Superior temporal gyrus (tissue), 1 donor: ENCODE measurements around the gene LMX1B.
A peak's percentile ranks its signal among the peaks of the same experiment; 100 is the strongest.
"Not testable (repeated sequence)": the region's sequence is repeated elsewhere in the genome, so short reads cannot be mapped to it uniquely, and the experiment has no call there.

Source experiments
- DNase-seq: peaks from one replicate; pipeline ENCODE4 v3.0.0-alpha.2; 2016; ENCODE audit errors: extremely low spot score

The LMX1B gene

DNA sequence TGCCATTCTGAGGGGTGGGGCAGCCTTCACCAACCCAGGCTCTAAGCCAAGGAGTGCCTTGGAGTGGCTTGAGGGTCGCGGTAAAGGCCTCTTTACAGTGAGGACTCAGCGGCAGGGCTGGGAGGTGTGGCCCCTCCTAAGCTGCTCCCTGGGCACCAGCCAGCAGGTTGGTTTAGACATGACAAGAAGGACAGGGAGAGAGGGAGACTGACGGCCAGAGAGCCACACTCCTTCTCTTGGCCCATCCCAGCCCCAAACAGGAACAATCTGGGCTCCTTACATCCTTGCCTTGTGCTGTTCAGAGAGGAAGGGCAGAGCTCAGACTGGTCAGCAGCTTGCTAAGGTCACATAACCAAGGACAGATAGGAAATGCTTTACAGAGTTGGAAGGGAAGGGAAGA, 94.5 kb downstream of the LMX1B start:
- no peak for DNase-seq

DNA sequence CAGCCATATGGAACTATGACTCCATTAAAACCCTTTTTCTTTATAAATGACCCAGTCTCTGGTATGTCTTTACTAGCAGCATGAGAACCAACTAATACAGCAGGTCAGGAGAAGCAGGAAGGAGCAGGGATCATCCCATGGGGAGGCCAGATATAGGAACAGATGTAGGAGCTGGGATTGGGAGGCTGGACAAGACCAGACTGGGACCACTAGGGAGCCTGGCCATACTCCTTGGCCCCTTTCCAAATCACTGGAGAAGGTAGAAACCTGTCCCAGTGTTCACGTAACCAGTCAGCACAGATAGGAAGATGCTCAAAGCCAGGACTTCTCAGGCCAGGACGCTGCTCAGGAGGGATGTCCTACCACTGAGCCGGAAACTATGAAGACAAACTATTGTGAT, 95.5 kb downstream of the LMX1B start:
- no peak for DNase-seq

DNA sequence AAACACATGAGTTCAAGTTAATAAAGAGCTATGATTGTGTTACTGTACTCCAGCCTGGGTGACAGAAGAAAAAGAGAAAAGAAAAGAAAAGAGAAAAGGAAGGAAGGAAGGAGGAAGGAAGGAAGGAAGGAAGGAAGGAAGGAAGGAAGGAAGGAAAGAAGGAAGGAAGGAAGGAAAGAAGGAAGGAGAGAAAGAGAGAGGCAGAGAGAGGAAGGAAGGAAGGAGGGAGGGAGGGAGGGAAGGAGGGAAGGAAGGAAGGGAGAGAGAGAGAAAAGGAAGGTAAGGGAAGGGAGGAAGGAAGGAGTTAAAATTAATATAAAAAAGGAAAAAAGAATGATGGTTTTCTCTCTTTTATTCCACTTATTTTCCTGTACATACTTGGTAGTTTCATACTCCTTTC, 101.7 kb downstream of the LMX1B start:
- no peak for DNase-seq

DNA sequence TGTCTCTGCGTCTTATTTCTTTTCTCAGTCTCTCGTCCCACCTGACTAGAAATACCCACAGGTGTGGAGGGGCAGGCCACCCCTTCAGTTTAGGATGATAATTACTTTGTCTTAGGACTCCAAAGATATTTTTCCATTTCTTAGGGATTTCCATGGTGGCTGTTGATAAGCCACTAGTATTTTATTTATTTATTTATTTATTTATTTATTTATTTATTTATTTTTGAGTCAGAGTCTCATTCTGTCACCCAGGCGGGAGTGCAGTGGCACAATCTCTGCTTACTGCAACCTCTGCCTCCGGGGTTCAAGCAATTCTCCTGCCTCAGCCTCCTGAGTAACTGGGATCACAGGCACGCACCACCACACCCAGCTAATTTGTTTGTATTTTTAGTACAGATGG, 103.7 kb downstream of the LMX1B start:
- DNase-seq, result not testable (repeated sequence)

DNA sequence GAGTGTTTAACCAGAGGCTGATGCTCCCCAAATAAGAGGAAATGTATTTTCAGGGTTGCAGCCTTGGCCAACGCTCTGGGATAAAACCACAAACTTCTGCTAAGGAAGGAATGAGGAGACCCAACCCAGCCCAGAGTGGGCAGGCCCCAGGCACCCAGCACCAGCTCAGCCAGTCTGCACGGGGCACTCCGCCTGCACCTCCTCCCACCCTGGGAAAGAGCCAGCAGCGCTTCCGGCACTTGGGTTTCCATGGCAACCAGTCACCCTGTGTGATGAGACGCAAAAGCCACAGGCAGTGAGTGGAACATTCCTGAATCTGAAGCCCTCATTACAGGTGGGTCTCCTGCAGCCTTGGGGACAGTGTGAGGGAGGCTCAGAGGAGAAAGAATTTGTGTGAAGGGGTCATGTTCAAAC, 105.9 kb downstream of the LMX1B start:
- peak; percentile 72 for DNase-seq

DNA sequence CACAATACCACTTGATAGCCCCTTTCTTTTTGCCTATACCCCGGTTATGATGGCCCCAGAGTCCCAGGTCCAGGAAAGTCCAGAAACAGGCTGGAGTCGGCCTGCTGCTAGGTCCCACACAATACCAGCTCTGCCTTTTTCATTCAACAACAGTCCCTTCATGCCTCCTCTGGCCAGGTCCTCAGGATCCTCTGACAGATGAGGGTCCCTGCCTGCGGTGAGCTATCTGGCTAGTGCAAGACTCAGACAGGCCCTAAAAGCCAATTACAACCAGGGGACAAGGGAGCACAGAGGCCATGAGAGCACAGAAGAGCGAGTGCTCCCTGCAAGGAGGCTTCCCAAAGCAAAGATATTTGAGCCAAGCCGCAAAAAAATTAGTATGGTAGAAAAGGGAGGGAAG, 106.3 kb downstream of the LMX1B start:
- DNase-seq, result no peak

DNA sequence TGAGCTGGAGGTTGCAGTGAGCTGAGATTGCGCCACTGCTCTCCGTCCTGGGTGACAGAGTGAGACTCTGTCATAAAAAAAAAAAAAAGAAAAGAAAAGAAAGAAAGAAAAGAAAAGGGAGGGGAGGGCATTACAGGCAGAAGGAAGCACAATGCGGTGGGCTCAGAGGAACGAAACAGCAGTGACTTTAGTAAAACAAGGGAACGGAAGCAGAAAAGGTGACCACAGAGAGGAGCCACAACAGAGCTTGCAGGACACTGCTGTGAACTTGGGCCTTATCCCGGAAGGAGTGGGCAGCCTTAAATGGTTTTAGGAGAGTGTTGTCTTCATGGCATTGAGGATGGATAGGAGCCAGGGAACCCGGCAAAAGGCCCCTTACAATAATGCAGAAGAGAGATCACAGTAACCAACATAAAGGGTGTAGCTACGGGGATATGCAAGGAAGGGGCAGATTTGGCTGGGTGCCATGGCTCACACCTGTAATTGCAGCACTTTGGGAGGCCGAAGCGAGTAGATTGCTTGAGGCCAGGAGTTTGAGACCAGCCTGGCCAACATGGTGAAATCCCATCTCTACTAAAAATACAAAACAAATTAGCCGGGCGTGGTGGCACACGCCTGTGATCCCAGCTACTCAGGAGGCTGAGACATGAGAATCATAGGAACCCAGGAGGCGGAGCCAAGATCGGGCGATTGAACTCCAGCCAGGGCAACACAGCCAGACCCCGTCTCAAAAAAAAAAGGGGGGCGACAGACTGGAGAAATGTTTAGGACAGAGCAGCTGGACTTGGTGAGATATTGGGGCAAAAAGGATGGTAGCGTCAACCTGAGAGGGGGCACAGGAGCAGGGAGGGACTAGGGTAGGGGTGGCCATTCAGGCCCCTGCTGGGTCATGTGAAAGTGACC, 107.2 kb downstream of the LMX1B start:
- DNase-seq, result no peak

DNA sequence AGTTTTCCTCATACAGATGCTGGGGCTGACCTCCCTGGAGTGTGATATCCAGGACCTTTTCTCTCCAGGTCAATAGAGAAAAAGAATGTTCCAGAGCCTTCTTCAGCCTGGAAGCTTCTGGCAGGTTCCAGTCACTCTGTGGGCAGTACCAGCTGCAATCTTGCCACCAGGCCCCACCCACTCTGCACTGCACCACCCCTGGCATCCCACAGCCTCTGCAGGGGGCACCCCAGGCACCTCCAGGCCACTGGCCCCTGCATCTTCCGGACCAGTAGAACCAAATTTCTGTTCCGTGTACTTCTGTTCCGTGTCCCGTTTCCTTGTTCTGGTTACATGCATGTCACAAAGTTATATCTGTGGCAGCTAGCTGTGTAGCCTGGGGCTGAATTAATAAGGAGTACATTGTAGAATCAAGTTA, 107.8 kb downstream of the LMX1B start:
- DNase-seq, result no peak

DNA sequence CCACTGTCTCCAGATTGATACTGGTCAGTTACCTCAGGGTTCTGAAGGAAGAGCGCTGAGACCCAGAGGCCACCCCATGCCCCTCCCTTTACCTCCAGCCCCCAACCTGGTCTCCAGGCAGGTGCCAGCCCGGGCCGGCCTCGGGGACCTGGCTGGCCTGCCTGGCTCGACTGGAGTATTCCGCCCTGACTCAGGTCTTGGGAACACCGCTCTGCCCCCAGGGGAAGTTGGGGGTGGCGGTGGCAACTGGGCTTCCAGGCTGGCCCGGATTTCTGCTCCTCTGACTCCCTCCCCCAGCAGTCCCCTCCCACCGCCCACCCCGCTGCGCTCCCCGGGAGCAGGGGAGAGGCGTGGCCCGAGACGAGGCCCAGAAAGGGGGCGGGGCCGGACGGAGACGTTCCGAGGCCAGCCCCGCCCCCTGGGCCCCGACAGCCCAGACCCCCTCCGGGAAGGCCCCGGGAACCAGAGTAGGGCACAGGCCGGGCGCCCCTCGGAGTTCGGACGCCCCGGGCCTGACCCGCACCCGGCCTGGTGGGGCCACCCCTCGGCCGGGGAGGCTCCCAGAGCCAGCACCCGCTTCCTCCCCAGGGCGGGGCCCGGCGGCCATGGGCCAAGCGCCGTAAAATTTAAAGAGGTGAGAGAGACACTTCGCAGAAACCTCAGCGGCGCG, 108.7 kb downstream of the LMX1B start:
- DNase-seq, result no peak

DNA sequence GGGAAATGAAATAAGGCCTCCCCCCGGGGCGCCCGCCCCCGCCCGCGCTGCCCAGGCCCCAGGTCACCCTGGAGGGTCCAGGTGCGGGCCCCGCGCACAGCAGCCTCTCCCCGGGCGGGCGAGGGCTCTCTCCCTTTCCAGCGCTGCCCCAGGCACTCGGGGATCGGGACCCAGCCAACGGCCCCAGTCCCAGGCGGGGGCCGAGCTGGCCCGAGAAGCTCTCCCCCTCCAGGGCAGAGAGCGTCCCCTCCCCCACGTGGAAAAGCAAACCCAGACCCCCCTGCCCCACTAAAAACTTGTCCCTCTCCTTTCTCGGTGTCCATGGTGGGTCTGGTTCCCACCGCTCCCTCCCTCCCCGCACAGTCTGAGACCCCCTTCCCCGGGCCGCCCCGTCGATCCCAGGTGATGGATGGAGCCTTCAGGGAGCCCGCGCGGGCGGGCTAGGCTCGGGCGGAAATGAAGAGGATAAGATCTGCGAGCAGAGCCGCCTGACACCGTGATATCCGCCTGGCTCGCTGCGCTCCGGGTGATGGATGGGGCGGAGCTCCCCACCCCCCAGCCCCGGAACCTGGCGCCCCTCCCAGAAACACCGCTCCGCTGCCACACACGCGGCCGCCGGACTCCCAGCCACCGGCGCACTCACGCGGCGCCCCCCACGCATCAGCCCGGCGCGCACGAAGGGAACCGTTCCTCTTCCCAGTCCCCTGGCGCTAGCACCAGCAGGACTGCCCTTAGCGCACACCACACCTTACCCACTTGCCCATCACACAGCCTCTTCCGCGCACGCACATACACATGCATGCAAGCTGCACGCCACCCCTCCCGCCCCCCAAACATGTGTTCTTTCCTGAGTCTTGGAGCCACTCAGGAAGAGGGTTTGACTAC, 109.4 kb downstream of the LMX1B start:
- no peak for DNase-seq

DNA sequence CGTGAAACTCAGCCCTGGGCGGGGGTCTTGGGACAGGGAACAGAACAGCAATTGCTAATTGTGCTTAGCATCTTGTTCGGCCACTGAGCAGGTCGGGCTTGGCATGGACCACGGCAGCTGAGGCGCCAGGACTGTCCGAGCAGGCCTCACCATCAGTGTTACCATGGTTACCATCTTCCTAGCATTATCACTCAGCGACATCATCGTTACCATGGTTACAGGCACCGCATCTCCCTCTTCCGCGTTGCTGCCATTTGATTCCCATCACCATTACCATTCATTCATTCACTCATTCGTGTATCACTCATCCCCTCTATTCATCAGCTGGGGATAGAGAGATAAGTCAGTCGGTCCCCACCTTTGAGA, 110.1 kb downstream of the LMX1B start:
- peak; percentile 69 for DNase-seq

DNA sequence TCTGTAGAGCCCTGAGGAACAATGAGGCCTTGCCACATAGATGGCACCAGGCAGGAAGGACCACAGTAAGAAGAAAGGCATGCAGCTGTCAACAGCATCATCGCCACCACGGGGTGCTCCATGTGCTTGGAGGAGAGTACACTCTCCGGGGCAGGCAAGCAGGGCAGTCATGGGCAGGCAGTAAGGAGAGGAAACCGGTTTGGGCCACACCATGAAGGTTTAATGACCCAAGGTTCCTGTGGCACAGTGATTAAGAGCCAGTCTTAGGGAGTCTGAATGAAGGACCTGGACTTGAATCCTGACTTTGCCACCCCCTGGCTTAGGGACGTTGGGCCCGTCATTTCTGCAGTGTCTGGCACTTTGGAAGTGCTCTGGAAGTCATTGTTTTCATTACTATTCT, 110.5 kb downstream of the LMX1B start:
- no peak for DNase-seq

DNA sequence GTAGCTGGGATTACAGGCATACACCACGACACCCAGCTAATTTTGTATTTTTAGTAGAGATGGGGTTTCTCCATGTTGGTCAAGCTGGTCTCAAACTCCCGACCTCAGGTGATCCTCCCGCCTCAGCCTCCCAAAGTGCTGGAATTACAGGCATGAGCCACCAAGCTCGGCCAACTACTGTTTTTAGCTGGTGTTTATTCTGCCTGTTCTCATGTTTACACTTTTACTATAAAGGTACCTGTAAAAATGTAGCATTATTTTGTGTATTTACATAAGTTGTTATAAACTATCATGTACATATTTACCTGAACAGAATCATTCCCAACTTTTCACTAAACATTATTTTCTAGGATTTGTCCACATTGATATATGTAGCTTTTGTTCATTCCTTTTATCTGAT, 111.8 kb downstream of the LMX1B start:
- DNase-seq, result not testable (repeated sequence)

DNA sequence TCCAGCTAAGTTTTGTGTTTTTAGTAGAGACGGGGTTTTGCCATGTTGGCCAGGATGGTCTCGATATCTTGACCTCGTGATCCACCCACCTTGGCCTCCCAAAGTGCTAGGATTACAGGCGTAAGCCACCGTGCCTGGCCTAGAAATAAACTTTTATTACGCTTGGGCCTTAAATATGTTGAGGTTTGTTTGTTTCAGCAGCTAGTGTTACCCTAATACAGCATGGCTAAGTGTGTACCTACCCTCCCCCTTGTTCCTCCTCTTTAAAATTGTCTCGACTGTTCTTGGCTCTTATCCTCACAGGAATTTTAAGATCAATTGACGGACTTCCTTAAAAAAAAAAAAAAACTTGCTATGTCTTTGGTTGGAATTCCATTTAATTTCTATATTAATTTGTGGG, 114.5 kb downstream of the LMX1B start:
- DNase-seq, result not testable (repeated sequence)

DNA sequence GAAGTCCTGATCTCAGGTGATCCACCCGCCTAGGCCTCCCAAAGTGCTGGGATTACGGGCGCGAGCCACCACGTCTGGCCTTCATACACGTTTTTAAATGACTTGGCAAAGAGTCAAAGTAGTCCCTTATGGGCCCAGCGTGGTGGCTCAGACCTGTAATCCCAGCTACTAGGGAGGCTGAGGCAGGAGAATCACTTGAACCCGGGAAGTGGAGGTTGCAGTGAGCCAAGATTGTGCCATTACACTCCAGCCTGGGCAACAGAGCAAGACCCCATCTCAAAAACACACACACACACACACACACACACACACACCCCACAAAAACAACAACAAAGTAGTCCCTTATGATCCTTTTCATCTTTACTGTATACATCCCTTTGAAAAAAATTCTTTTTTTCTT, 116.9 kb downstream of the LMX1B start:
- DNase-seq, result not testable (repeated sequence)

DNA sequence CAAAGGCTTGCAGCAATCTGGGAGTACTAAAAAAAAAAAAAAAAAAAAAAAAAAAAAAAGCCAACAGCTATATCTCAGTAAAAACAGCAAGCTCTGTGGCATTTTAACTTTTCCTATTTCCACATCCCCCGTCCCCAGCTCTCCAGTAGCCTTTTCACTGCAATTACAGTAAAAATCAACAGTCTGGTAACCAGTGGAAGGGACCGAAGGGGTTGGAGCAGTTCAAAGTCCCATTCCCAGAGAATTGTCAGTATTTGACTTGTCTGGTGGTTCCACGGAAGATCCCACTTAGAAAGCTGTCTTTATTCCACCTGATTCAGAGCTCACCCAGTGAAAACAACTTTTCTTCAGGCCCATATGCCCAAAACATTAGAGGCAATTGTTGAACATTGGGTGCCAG, 119.3 kb downstream of the LMX1B start:
- no peak for DNase-seq

DNA sequence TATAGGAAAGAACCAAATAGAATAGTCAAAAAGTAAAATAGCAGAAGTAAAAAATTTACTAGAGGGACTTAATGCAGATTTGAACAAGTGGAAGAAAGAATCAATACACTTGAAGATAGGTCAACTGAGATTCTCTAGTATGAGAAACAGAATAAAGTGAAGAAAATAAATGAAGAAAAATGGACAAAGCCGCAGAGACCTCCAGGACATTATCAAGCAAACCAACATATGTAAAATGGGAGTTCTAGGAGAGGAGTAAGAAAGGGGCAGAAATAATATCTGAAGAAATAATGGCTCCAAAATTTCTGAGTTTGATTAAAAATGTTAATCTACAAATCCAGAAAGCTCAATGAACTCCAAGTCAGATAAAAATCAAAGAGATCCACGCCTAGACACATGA, 121.1 kb downstream of the LMX1B start:
- no peak for DNase-seq

DNA sequence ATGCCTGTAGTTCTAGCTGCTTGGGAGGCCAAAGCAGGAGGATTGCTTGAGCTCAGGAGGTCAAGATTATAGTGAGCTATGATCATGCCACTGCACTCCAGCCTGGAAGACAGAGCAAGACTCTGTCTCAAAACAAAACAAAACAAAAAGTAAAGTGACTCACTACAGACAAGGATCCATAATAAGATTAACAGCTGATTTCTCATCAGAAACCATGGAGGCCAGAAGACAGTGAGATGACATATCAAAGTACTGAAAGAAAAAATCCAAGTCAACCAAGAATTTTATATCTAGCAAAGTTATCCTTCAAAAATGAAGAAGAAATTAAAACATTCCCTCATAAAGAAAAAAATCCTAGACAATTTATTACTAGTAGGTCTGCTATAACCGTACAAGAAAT, 121.8 kb downstream of the LMX1B start:
- DNase-seq, result no peak

DNA sequence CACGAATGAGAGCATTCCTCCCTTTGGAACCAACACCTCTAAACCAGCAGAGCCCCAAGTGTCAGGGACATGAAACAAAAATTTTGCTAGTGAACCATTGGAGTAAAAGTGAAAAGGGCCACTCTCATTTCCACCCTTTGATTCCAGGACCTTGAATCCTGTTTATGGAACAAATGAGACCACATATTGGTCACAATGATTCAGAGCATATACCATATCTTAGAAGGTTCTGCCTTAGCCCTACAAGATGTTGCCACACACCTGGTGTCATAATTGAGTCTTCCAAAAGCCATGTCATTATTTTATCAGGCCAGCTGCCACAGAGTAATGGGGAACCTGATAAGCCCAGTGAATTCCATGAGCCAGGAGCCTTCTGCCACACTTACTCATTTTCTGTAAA, 124.8 kb downstream of the LMX1B start:
- DNase-seq, result no peak

DNA sequence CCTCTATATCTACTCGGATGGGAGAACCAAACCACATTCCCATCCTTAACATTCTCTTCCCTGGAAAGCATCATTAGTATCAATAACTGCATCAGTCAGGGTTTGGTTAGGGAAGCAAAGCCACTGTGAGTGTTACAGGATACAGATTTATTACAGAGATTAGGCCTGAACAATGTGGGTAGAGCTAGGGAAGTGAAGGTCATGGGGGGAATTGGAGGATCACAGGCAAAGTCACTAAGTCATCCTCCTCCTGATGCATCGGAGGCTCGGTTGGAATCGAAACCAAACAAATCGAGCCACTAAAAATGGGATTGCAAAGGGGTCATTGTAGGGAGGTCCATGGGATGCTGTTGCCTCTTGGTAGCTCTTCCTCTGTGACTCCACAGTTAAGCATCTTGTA, 129.3 kb downstream of the LMX1B start:
- DNase-seq, result no peak

DNA sequence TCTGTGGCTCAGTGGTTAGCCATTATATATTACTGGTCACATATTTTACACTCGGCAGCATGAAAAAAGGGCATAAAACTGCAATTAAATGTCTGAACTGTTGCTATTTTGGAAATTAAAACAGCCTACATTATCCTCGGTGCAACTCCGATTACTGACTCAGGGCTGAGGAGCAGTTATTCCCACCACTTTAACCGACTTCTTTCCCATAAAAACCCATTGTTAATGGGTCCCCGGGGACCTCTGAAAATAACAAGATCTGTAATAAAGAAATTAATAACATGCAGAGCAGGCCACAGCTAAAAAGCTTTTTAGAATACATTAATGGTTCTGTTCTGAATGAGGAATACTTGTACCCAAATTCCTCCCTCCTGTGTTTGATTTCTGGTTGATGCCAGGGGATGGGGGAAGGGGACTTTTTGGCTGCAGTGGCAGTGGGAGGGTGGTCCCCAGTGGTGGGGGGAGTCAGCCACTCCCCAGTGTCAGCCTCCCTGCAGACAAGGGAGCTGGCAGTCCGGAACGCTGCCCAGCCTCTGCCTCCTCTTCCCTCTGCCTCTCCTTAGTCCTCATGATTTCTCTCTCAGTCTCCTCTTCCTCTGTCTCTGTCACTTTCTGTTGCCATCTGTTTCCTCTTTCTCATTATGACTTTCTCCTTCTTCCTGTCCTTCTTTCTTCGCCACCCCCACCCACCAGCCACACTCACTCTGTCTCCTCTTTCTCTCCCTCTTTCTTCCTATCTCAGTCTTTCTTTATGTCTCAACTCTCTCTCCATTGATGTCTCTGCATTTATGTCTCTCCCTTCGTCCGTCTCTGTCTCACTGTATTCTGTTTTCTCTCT, 132.1 kb downstream of the LMX1B start:
- DNase-seq, result no peak
